ENCODE data around the gene USE1. TPM values are rescaled to one million over a fixed set of nuclear protein-coding genes. Genes with fewer than 3 reads are reported as not detected.

USE1 gene
- total RNA-seq, 1 experiment from 2014 or later, result 32.5 TPM

GRCh38 chr19:17229890-17230289 is 14.7 kb downstream of the USE1 start:
- Histone ChIP-seq H3K9ac (ENCODE audit: low read length) (no peak overlapping the region), H3F3A (ENCODE audit: low read length, unreplicated experiment) (no peaks in the 10 kb centered on the region), H3K36me3 (ENCODE audit: low read depth, low read length) (peaks cover 14% of the 10 kb centered on the region; the same call in 1 of the 2 replicates), H3K27me3 (ENCODE audit: low read length) (no peaks in the 10 kb centered on the region), H3K9me3 (ENCODE audit: low read length) (no peaks in the 10 kb centered on the region), H4K20me1 (ENCODE audit: low read length) (no peaks in the 10 kb centered on the region), H3K4me3 (ENCODE audit: low read length) (no peak overlapping the region), H3K9me2 (replicated peaks; ENCODE audit: low read length) (no peaks in the 10 kb centered on the region), H2AFZ (ENCODE audit: low read length) (no peak overlapping the region), H3K79me2 (ENCODE audit: low read length) (peaks cover 22% of the 10 kb centered on the region), H3K4me2 (ENCODE audit: low read length) (no peak overlapping the region), H3K4me1 (ENCODE audit: insufficient read depth, low read length) (no peaks in the 10 kb centered on the region; the same call in 1 of the 2 replicates), H3K27ac (ENCODE audit: low read length) (no peak overlapping the region)
- DNase-seq, result no peak
- intact Hi-C loops (cut with micrococcal nuclease), result no loop called here
- CTCF ChIA-PET, result no interaction called here
- no TSS peak for BruUV-seq (replicated peaks)
- POLR2A ChIA-PET (ENCODE audit: unreplicated experiment), result no interaction called here
- ATAC-seq, result no peak
- TF ChIP-seq, protein P1, sequence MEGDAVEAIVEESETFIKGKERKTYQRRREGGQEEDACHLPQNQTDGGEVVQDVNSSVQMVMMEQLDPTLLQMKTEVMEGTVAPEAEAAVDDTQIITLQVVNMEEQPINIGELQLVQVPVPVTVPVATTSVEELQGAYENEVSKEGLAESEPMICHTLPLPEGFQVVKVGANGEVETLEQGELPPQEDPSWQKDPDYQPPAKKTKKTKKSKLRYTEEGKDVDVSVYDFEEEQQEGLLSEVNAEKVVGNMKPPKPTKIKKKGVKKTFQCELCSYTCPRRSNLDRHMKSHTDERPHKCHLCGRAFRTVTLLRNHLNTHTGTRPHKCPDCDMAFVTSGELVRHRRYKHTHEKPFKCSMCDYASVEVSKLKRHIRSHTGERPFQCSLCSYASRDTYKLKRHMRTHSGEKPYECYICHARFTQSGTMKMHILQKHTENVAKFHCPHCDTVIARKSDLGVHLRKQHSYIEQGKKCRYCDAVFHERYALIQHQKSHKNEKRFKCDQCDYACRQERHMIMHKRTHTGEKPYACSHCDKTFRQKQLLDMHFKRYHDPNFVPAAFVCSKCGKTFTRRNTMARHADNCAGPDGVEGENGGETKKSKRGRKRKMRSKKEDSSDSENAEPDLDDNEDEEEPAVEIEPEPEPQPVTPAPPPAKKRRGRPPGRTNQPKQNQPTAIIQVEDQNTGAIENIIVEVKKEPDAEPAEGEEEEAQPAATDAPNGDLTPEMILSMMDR (conservative IDR thresholded peaks at IDR 0.05; ENCODE audit: low read depth, low read length), result no peak
- TF ChIP-seq EZH2 (IDR thresholded peaks at IDR 0.05; ENCODE audit: low read length, unreplicated experiment), result no peak
- TF ChIP-seq EZH2phosphoT487 (IDR thresholded peaks at IDR 0.05; ENCODE audit: borderline replicate concordance, low read length), result no peak

DNA sequence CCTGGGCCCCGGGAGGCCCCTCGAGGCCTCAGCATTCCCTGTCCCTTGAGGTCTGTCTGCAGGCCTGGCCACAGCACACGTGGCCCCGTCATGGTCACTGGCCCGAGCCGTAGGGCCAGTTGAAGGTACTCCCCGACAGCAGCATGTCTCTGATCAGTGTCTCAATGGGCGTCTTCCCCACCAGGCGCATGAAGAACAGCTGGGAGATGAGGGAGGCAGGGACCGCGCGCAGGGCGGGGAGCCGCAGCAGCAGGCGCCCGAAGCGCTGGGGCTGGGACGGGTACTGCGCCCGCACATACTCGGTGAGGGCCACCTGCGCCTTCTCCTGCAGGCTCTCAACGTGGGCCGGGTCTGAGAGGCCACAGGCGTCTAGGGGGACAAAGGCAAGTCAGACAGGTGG is 17.1 kb downstream of the USE1 start:
- DNase-seq (no peak), ATAC-seq (no peak)
- H3F3A ChIP-seq (ENCODE audit: low read length, unreplicated experiment), result no peaks in the 10 kb centered on the region
- H3K9ac ChIP-seq (ENCODE audit: low read length), result no peak overlapping the region
- no peaks in the 10 kb centered on the region for H4K20me1 ChIP-seq (ENCODE audit: low read length)
- H3K4me1 ChIP-seq (ENCODE audit: insufficient read depth, low read length), result no peaks in the 10 kb centered on the region; the same call in 1 of the 2 replicates
- no peak for TF ChIP-seq EZH2 (IDR thresholded peaks at IDR 0.05; ENCODE audit: low read length, unreplicated experiment)
- CTCF ChIA-PET, result no interaction called here
- peaks cover 14% of the 10 kb centered on the region; the same call in 1 of the 2 replicates for H3K36me3 ChIP-seq (ENCODE audit: low read depth, low read length)
- H3K79me2 ChIP-seq (ENCODE audit: low read length), result peaks cover 28% of the 10 kb centered on the region
- H3K9me2 ChIP-seq (replicated peaks; ENCODE audit: low read length), result no peaks in the 10 kb centered on the region
- H3K9me3 ChIP-seq (ENCODE audit: low read length), result no peaks in the 10 kb centered on the region
- H3K4me3 ChIP-seq (ENCODE audit: low read length), result no peak overlapping the region
- no peak overlapping the region for H3K27ac ChIP-seq (ENCODE audit: low read length)
- no peak overlapping the region for H3K4me2 ChIP-seq (ENCODE audit: low read length)
- POLR2A ChIA-PET (ENCODE audit: unreplicated experiment), result no interaction called here
- no TSS peak for BruUV-seq (replicated peaks)
- H2AFZ ChIP-seq (ENCODE audit: low read length), result no peak overlapping the region
- intact Hi-C loops (cut with micrococcal nuclease), result no loop called here
- no peaks in the 10 kb centered on the region for H3K27me3 ChIP-seq (ENCODE audit: low read length)

GRCh38 chr19:17234911-17235299 is 19.7 kb downstream of the USE1 start:
- peaks cover 30% of the 10 kb centered on the region for H3K79me2 ChIP-seq (ENCODE audit: low read length)
- DNase-seq, result peak; percentile 46

More at GRCh38 chr19:17234911-17235299, 19.7 kb downstream of the USE1 start:
- Histone ChIP-seq H3K36me3 (ENCODE audit: low read depth, low read length) (peaks cover 24% of the 10 kb centered on the region; the same call in 1 of the 2 replicates), H3K27ac (ENCODE audit: low read length) (no peak overlapping the region), H3K4me2 (ENCODE audit: low read length) (peak overlapping the region; percentile 66), H3K4me3 (ENCODE audit: low read length) (peak overlapping the region; percentile 61), H3K27me3 (ENCODE audit: low read length) (no peaks in the 10 kb centered on the region), H3F3A (ENCODE audit: low read length, unreplicated experiment) (no peaks in the 10 kb centered on the region), H4K20me1 (ENCODE audit: low read length) (no peaks in the 10 kb centered on the region), H3K9me3 (ENCODE audit: low read length) (no peaks in the 10 kb centered on the region), H3K9me2 (replicated peaks; ENCODE audit: low read length) (no peaks in the 10 kb centered on the region), H2AFZ (ENCODE audit: low read length) (no peak overlapping the region), H3K4me1 (ENCODE audit: insufficient read depth, low read length) (no peaks in the 10 kb centered on the region; the same call in 1 of the 2 replicates), H3K9ac (ENCODE audit: low read length) (peak overlapping the region; percentile 37)
- no TSS peak for BruUV-seq (replicated peaks)
- intact Hi-C loops (cut with micrococcal nuclease), result no loop called here
- TF ChIP-seq, protein P1 (conservative IDR thresholded peaks at IDR 0.05; ENCODE audit: low read depth, low read length), result no peak
- TF ChIP-seq EZH2 (IDR thresholded peaks at IDR 0.05; ENCODE audit: low read length, unreplicated experiment), result no peak
- no peak for TF ChIP-seq EZH2phosphoT487 (IDR thresholded peaks at IDR 0.05; ENCODE audit: borderline replicate concordance, low read length)
- POLR2A ChIA-PET (ENCODE audit: unreplicated experiment), result no interaction called here
- ATAC-seq, result peak; percentile 71
- CTCF ChIA-PET, result no interaction called here

Measured in PC-3 (cell line).